GM21529 (cell line): ENCODE measurements around the gene NOS2.
A peak's percentile ranks its signal among the peaks of the same experiment; 100 is the strongest.

Source experiments
- ATAC-seq: cut with Tn5 transposase; IDR thresholded peaks from one replicate; pipeline ENCODE4 v1.9.1; 2021; ENCODE audit not compliant: unreplicated experiment

Gene NOS2

GRCh38 chr17:27819145-27819544 is 18.8 kb upstream of the NOS2 start:
- ATAC-seq: no peak

GRCh38 chr17:27818401-27819105 is 18.2 kb upstream of the NOS2 start:
- no peak for ATAC-seq

- ATAC-seq: no peak
These were observed 17.4 kb upstream of the NOS2 start for GRCh38 chr17:27817731-27818130.

- ATAC-seq: no peak
These were observed 16.6 kb upstream of the NOS2 start for GRCh38 chr17:27816946-27817345.

- no peak for ATAC-seq
These were observed 11.6 kb upstream of the NOS2 start for GRCh38 chr17:27811961-27812360.

- no peak for ATAC-seq
These were observed 10.7 kb upstream of the NOS2 start for GRCh38 chr17:27810902-27811557.

GRCh38 chr17:27810211-27810901 is 10.0 kb upstream of the NOS2 start:
- ATAC-seq: peak; percentile 40

- no peak for ATAC-seq
These were observed 9.2 kb upstream of the NOS2 start for GRCh38 chr17:27809555-27809954.

GRCh38 chr17:27808628-27809027 is 8.3 kb upstream of the NOS2 start:
- ATAC-seq: no peak

GRCh38 chr17:27807567-27808470 is 7.5 kb upstream of the NOS2 start:
- peak; percentile 61 for ATAC-seq

- ATAC-seq: peak; percentile 47
These were observed 5.3 kb upstream of the NOS2 start for GRCh38 chr17:27805520-27806146.

- no peak for ATAC-seq
These were observed 3.8 kb upstream of the NOS2 start for GRCh38 chr17:27804113-27804512.

GRCh38 chr17:27802962-27803680 is 2.8 kb upstream of the NOS2 start:
- ATAC-seq: no peak

GRCh38 chr17:27802033-27802432 is 1.7 kb upstream of the NOS2 start:
- no peak for ATAC-seq

- ATAC-seq: no peak
These were observed 2.0 kb downstream of the NOS2 start for GRCh38 chr17:27798376-27798775.

- no peak for ATAC-seq
These were observed 2.8 kb downstream of the NOS2 start for GRCh38 chr17:27797390-27798091.

- ATAC-seq: no peak
These were observed 6.3 kb downstream of the NOS2 start for GRCh38 chr17:27793906-27794569.

- ATAC-seq: no peak
These were observed 7.0 kb downstream of the NOS2 start for GRCh38 chr17:27793168-27793905.
